Activated B cell treated with CpG ODN at 0.5 μM for 24 hours (primary cell): ENCODE results near the gene MRPL41. TPM values are rescaled to one million over a fixed set of nuclear protein-coding genes. Genes with fewer than 3 reads are reported as not detected.
A peak's percentile ranks its signal among the peaks of the same experiment; 100 is the strongest.
"Not testable (repeated sequence)": the region's sequence is repeated elsewhere in the genome, so short reads cannot be mapped to it uniquely, and the experiment has no call there.

Experiments used
- ATAC-seq: fragments of 200-7000 bp; cut with Tn5 transposase; one replicate; pipeline ENCODE4 v1.10.0; 2021; ENCODE audit warnings: low read depth, mild to moderate bottlenecking, moderate library complexity
- CTCF ChIA-PET: fragments of 350-600 bp; sonication (Branson Sonifier 250); formaldehyde crosslinking; loops from one replicate; lab custom pipeline; 2021; ENCODE audit warnings: antibody characterized with exemption; lab: Charles Lee
- POLR2A ChIA-PET: fragments of 350-600 bp; sonication (Branson Sonifier 250); formaldehyde crosslinking; loops from one replicate; lab custom pipeline; 2021; ENCODE audit warnings: antibody characterized with exemption; lab: Charles Lee
- DNase-seq: peaks from one replicate; pipeline ENCODE4 v3.0.0; 2022
- H3K27ac Mint-ChIP-seq: one replicate; pipeline ENCODE4 v1.8.0; 2020; ENCODE audit warnings: mixed read lengths
- H3K27me3 Mint-ChIP-seq: one replicate; pipeline ENCODE4 v1.8.0; 2021; ENCODE audit warnings: mixed read lengths
- H3K36me3 Mint-ChIP-seq: one replicate; pipeline ENCODE4 v1.8.0; 2021; ENCODE audit warnings: low read depth, mixed read lengths
- H3K4me1 Mint-ChIP-seq: one replicate; pipeline ENCODE4 v1.8.0; 2021; ENCODE audit warnings: mixed read lengths
- H3K4me3 Mint-ChIP-seq: one replicate; pipeline ENCODE4 v1.8.0; 2020; ENCODE audit warnings: mild to moderate bottlenecking, mixed read lengths
- H3K9me3 Mint-ChIP-seq: one replicate; pipeline ENCODE4 v1.8.0; 2020; ENCODE audit warnings: mixed read lengths
- intact Hi-C: fragments of 100-400 bp; cut with micrococcal nuclease; formaldehyde crosslinking; loops from one replicate; pipeline ENCODE4 v1.15.1; 2024
- total RNA-seq: library from RNA; stranded (reverse); gene quantifications from 2 replicates; pipeline ENCODE4 v1.2.3, GENCODE V29; 2022
- TF ChIP-seq, protein P1 (sequence below): fragments of 200-600 bp; IDR thresholded peaks from one replicate; pipeline ENCODE4 v1.8.0; 2022; ENCODE audit warnings: antibody characterized with exemption, mild to moderate bottlenecking

The MRPL41 gene
- total RNA-seq, 1 donor from 2014 or later, result 26.0 TPM

DNA sequence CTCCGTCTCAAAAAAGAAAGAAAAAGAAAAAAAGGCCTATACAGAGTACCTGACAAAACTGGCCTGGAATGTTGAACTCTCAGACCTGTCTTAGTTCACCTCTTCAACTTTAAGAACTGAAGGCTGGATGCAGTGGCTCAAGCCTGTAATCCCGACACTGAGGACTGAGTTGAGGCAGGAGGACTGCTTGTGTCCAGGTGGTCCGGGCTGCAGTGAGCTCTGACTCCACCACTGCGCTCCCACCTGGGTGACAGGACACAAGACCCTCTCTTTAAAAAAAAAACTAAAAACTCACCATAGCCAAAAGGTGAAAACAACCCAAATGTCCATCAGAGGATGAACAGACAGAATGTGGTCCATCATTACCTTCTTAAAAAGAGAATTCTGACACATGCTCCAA lies 6.4 kb downstream of the MRPL41 start:
- intact Hi-C loops, result loop anchor here (10.0 kb wide), 1 partner anchor 763 kb away; the partner anchor contains the start of genes CCDC183 and TMEM141
- H3K4me3 Mint-ChIP-seq, result no peak overlapping the region
- H3K9me3 Mint-ChIP-seq, result no peaks in the 10 kb centered on the region
- no peaks in the 10 kb centered on the region for H3K27me3 Mint-ChIP-seq
- H3K27ac Mint-ChIP-seq, result no peak overlapping the region
- H3K36me3 Mint-ChIP-seq, result peaks cover 66% of the 10 kb centered on the region
- POLR2A ChIA-PET, result no interaction called here
- peaks cover 2% of the 10 kb centered on the region for H3K4me1 Mint-ChIP-seq
- TF ChIP-seq, protein P1, sequence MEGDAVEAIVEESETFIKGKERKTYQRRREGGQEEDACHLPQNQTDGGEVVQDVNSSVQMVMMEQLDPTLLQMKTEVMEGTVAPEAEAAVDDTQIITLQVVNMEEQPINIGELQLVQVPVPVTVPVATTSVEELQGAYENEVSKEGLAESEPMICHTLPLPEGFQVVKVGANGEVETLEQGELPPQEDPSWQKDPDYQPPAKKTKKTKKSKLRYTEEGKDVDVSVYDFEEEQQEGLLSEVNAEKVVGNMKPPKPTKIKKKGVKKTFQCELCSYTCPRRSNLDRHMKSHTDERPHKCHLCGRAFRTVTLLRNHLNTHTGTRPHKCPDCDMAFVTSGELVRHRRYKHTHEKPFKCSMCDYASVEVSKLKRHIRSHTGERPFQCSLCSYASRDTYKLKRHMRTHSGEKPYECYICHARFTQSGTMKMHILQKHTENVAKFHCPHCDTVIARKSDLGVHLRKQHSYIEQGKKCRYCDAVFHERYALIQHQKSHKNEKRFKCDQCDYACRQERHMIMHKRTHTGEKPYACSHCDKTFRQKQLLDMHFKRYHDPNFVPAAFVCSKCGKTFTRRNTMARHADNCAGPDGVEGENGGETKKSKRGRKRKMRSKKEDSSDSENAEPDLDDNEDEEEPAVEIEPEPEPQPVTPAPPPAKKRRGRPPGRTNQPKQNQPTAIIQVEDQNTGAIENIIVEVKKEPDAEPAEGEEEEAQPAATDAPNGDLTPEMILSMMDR, result no peak
- CTCF ChIA-PET, result no interaction called here
- no peak for ATAC-seq
- DNase-seq, result no peak

DNA sequence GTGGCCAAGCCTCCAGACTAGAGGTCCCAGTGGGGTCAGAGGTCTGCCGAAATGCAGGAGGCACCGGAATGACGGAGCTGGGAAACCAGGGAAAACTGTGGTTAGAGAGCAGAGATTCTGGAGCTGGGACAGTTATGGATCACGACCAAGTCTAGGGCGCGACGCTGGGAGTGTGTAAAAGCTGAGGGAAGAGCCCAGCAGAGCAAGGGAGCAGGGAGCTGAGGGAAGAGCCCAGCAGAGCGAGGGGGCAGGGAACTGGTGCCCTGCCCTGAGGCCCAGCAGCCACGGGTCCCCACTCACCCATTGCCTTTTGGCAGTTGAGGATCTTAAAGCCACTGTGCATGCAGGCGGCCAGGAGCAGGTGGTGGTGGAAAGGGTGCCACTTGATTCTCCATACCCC lies 12.5 kb downstream of the MRPL41 start:
- CTCF ChIA-PET, result no interaction called here
- Mint-ChIP-seq H3K9me3 (no peaks in the 10 kb centered on the region), H3K27me3 (no peaks in the 10 kb centered on the region), H3K4me3 (no peak overlapping the region), H3K36me3 (peaks cover 42% of the 10 kb centered on the region), H3K27ac (no peak overlapping the region), H3K4me1 (peaks cover 14% of the 10 kb centered on the region)
- DNase-seq (no peak), ATAC-seq (no peak)
- POLR2A ChIA-PET, result no interaction called here
- TF ChIP-seq, protein P1, result no peak
- intact Hi-C loops, result no loop called here

DNA sequence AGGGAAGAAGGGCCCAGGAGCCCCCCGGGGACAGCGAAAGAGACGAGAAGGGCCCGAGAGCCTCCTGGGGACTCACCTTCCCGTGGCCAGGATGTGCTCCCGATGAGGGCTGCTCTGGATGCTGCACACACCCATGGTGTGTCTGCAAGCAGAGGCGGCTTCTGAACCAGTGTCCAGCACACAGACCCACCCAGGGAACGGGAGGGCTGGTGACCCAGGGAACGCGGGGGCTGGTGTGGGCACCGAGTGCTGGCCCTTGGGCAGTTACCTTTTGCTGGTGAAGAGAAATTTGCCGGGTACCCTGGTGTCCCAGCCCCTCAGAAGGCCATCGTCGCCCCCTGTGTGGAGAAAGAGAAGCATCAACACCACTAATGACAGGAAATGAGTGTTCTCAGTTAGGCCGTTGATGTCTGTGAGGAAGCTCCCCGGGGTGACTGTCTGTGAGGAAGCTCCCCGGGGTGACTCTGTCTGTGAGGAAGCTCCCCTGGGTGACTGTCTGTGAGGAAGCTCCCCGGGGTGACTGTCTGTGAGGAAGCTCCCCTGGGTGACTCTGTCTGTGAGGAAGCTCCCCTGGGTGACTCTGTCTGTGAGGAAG lies 13.2 kb downstream of the MRPL41 start:
- ChIA-PET POLR2A (no interaction called here), CTCF (no interaction called here)
- Mint-ChIP-seq H3K9me3 (no peaks in the 10 kb centered on the region), H3K27ac (peak overlapping the region; percentile 50), H3K4me1 (peaks cover 14% of the 10 kb centered on the region), H3K27me3 (no peaks in the 10 kb centered on the region), H3K36me3 (peaks cover 36% of the 10 kb centered on the region), H3K4me3 (no peak overlapping the region)
- intact Hi-C loops, result no loop called here
- TF ChIP-seq, protein P1, result no peak
- ATAC-seq (no peak), DNase-seq (no peak)

DNA sequence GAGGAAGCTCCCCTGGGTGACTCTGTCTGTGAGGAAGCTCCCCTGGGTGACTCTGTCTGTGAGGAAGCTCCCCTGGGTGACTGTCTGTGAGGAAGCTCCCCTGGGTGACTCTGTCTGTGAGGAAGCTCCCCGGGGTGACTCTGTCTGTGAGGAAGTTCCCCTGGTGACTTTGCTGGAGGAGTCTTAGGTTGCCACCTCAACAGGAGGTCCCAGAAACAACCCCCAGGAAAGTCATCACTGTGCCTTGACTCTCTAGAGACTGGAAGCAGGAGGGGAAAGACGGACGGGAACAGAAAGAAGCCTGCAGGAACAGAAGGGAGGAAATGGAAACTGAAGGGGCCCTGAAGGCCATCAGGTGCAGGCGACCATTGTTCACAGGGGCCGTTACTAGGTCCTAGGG lies 16.8 kb downstream of the MRPL41 start:
- Mint-ChIP-seq H3K36me3 (peaks cover 34% of the 10 kb centered on the region), H3K27ac (peak overlapping the region; percentile 66), H3K4me1 (peaks cover 11% of the 10 kb centered on the region)
- H3K9me3 Mint-ChIP-seq, ATAC-seq, CTCF ChIA-PET, DNase-seq, POLR2A ChIA-PET, H3K27me3 Mint-ChIP-seq, intact Hi-C loops, H3K4me3 Mint-ChIP-seq: not testable (repeated sequence)

DNA sequence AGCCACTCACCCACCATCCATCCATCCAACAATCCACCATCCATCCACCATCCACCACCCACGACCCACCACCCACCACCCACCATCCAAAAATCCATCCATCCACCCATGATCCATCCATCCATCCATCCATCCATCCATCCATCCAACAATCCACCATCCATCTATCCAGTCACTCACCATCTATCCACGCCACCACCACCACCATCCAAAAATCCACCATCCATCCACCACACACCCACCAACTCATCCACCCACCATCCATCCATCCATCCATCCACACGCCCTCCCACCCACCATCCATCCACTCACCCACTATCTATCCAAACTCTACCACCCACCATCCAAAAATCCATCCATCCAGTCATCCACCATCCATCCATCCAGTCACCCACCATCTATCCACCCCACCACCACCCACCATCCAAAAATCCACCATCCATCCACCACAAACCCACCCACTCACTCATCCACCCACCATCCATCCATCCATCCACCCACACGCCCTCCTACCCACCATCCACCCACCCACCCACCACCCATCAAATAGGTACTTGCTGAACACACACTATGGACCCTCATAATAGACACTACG lies 18.0 kb downstream of the MRPL41 start:
- ChIA-PET POLR2A (interaction anchor here (1.4 kb wide), 1 partner anchor 21 kb away, joined by 3 read pairs; the partner anchor contains the start of gene ZMYND19), CTCF (no interaction called here)
- Mint-ChIP-seq H3K27me3 (no peaks in the 10 kb centered on the region), H3K27ac (no peak overlapping the region), H3K4me3 (no peak overlapping the region), H3K9me3 (no peaks in the 10 kb centered on the region), H3K36me3 (peaks cover 32% of the 10 kb centered on the region), H3K4me1 (peaks cover 2% of the 10 kb centered on the region)
- intact Hi-C loops, result no loop called here
- TF ChIP-seq, protein P1, result no peak
- DNase-seq, result no peak
- ATAC-seq, result no peak
